Fibroblast of mammary gland (primary cell): ENCODE results near the gene SPATA13.

Source experiments
- DNase-seq: peaks from one replicate; pipeline ENCODE4 v3.0.0-alpha.2; 2010; ENCODE audit warnings: low read depth
- H3K4me3 ChIP-seq: 2 replicates; pipeline ENCODE4 v1.5.1; 2011; ENCODE audit warnings: low read depth, mild to moderate bottlenecking, low read length, moderate library complexity; ENCODE audit not compliant: control insufficient read depth
- CTCF ChIP-seq: conservative IDR thresholded peaks from 2 replicates; pipeline ENCODE4 v1.5.1; 2011; ENCODE audit warnings: low read depth, low read length, inconsistent platforms; ENCODE audit not compliant: control insufficient read depth, insufficient read depth

The SPATA13 gene

GRCh38 chr13:24162604-24163003 lies 2.1 kb downstream of the SPATA13 start:
- no peak for TF ChIP-seq CTCF
- no peak for DNase-seq
- H3K4me3 ChIP-seq = no peak overlapping the region

- H3K4me3 ChIP-seq = no peak overlapping the region
- peak; percentile 70 for DNase-seq
- TF ChIP-seq CTCF = no peak
Observed at GRCh38 chr13:24165746-24166145, 5.2 kb downstream of the SPATA13 start.

GRCh38 chr13:24166561-24166960 lies 6.0 kb downstream of the SPATA13 start:
- TF ChIP-seq CTCF = no peak
- H3K4me3 ChIP-seq = no peak overlapping the region
- DNase-seq = no peak

GRCh38 chr13:24167666-24168391 lies 7.3 kb downstream of the SPATA13 start:
- TF ChIP-seq CTCF = no peak
- H3K4me3 ChIP-seq = no peak overlapping the region
- no peak for DNase-seq

GRCh38 chr13:24168392-24168750 lies 7.9 kb downstream of the SPATA13 start:
- no peak overlapping the region for H3K4me3 ChIP-seq
- DNase-seq = peak; percentile 41
- TF ChIP-seq CTCF = no peak

- no peak overlapping the region for H3K4me3 ChIP-seq
- DNase-seq = peak; percentile 7
- no peak for TF ChIP-seq CTCF
Observed at GRCh38 chr13:24168979-24169378, 8.5 kb downstream of the SPATA13 start.

GRCh38 chr13:24172071-24172470 lies 11.6 kb downstream of the SPATA13 start:
- no peak overlapping the region for H3K4me3 ChIP-seq
- DNase-seq = peak; percentile 11
- no peak for TF ChIP-seq CTCF
